Upper lobe of left lung (tissue), 4 donors: ENCODE measurements around the gene ANKS1B.

Experiments used
- EP300 ChIP-seq, 4 donors: sonication (generic); formaldehyde crosslinking; IDR thresholded peaks; one replicate each; pipeline ENCODE4 v1.5.1; 2017; ENCODE audit warnings: antibody characterized with exemption in 4 of 4, control low read depth in 2 of 4
- TF ChIP-seq, protein P1 (sequence below), 6 experiments: fragments of 450-650 bp in 4 of 6; fragments of 200-600 bp in 2 of 6; sonication (generic) in 2 of 6; IDR thresholded peaks; one replicate each; pipeline ENCODE4 v1.5.1; 2016 to 2019; ENCODE audit warnings: antibody characterized with exemption in 6 of 6

DNA sequence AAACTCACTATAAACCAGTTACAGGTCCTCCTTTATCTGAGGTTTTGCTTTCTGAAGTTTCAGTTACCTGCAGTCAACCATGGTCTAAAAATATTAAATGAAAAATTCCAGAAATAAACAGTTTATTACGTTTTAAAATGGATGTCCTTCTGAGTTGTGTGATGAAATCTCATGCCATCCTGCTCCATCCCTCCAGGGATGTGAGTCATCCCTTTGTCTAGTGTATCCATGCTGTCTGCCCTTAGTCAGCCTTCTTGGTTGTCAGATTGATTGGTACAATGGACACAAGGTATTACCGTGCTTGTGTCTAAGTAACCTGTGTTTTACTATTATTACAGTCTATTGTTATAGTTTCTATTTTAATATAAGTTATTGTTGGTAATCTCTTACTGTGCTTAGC lies 1011.3 kb downstream of the ANKS1B start:
- TF ChIP-seq, protein P1, sequence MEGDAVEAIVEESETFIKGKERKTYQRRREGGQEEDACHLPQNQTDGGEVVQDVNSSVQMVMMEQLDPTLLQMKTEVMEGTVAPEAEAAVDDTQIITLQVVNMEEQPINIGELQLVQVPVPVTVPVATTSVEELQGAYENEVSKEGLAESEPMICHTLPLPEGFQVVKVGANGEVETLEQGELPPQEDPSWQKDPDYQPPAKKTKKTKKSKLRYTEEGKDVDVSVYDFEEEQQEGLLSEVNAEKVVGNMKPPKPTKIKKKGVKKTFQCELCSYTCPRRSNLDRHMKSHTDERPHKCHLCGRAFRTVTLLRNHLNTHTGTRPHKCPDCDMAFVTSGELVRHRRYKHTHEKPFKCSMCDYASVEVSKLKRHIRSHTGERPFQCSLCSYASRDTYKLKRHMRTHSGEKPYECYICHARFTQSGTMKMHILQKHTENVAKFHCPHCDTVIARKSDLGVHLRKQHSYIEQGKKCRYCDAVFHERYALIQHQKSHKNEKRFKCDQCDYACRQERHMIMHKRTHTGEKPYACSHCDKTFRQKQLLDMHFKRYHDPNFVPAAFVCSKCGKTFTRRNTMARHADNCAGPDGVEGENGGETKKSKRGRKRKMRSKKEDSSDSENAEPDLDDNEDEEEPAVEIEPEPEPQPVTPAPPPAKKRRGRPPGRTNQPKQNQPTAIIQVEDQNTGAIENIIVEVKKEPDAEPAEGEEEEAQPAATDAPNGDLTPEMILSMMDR (IDR thresholded peaks at IDR 0.05): no peak
- no peak for TF ChIP-seq EP300 (IDR thresholded peaks at IDR 0.05)
